ENCODE results near the gene COL23A1. TPM values are rescaled to one million over a fixed set of nuclear protein-coding genes. Genes with fewer than 3 reads are reported as not detected.

Gene COL23A1
- total RNA-seq, 2 experiments from 2014 or later, result 0.63 to 0.68 TPM

GRCh38 chr5:178213003-178213461 is 377.2 kb downstream of the COL23A1 start:
- Mint-ChIP-seq H3K36me3 (ENCODE audit: low read depth) (peaks cover 81% of the 10 kb centered on the region), H3K27ac (no peak overlapping the region), H3K4me3 (no peak overlapping the region), H3K9me3 (ENCODE audit: insufficient read depth) (no peaks in the 10 kb centered on the region), H3K27me3 (ENCODE audit: low read depth) (no peaks in the 10 kb centered on the region), H3K4me1 (ENCODE audit: low read depth) (peaks cover 37% of the 10 kb centered on the region)
- ATAC-seq (no peak), DNase-seq (no peak)
- POLR2A ChIA-PET, result interaction anchor here (0.7 to 1.4 kb wide), 3 partner anchors 9 to 69 kb away, joined by 3 to 6 read pairs (median 4); partner anchors contain the start of gene HNRNPAB
- CTCF ChIA-PET, result interaction anchor here (1.4 kb wide), 1 partner anchor 22 kb away, joined by 4 read pairs; no protein-coding TSS in a partner anchor

DNA sequence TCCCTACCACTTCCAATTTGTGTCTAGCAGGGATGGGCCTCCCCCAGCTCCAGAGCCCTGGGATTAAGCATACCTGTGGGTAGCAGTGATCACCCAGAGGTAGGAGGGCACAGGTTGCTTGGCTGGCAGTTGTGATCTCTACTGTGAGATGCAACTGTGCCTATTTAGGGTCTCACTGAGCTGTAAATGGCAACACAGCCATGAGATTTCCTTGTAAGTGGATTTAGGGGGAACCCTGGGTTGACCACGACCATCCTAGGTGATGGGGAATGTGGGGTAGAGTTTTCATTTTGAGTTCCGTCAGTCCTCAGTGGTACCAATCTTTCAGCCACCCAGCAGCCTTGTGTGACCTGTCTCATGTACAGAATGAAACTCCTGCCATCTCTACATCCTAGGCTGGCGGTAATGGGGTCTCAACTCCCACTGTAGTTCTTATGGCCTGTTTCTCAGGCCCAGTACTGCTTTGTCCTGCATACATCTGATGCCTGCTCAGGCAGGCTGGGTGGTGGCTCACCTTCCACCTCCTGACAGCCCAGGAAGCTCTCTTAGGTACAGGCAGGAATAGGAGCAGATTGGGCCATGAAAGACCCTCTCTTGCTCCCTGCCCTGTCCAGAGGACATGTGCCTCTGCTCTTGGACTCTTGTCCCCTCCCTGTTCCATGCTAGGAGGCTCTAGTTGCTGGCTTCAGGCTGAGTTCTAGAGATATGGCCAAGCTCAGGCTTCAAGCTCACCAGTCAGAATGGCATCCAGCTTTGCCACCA is 377.8 kb downstream of the COL23A1 start:
- no peaks in the 10 kb centered on the region for H3K27me3 Mint-ChIP-seq (ENCODE audit: low read depth)
- DNase-seq, result no peak
- H3K36me3 Mint-ChIP-seq (ENCODE audit: low read depth), result peaks cover 86% of the 10 kb centered on the region
- peak overlapping the region; percentile 64 for H3K27ac Mint-ChIP-seq
- no peak overlapping the region for H3K4me3 Mint-ChIP-seq
- CTCF ChIA-PET, result interaction anchor here (1.4 kb wide), 1 partner anchor 23 kb away, joined by 4 read pairs; no protein-coding TSS in a partner anchor
- peaks cover 43% of the 10 kb centered on the region for H3K4me1 Mint-ChIP-seq (ENCODE audit: low read depth)
- H3K9me3 Mint-ChIP-seq (ENCODE audit: insufficient read depth), result no peaks in the 10 kb centered on the region
- ATAC-seq, result no peak
- POLR2A ChIA-PET, result interaction anchor here (0.6 to 1.2 kb wide), 3 partner anchors 12 to 92 kb away, joined by 3 to 4 read pairs (median 3); no protein-coding TSS in a partner anchor

DNA sequence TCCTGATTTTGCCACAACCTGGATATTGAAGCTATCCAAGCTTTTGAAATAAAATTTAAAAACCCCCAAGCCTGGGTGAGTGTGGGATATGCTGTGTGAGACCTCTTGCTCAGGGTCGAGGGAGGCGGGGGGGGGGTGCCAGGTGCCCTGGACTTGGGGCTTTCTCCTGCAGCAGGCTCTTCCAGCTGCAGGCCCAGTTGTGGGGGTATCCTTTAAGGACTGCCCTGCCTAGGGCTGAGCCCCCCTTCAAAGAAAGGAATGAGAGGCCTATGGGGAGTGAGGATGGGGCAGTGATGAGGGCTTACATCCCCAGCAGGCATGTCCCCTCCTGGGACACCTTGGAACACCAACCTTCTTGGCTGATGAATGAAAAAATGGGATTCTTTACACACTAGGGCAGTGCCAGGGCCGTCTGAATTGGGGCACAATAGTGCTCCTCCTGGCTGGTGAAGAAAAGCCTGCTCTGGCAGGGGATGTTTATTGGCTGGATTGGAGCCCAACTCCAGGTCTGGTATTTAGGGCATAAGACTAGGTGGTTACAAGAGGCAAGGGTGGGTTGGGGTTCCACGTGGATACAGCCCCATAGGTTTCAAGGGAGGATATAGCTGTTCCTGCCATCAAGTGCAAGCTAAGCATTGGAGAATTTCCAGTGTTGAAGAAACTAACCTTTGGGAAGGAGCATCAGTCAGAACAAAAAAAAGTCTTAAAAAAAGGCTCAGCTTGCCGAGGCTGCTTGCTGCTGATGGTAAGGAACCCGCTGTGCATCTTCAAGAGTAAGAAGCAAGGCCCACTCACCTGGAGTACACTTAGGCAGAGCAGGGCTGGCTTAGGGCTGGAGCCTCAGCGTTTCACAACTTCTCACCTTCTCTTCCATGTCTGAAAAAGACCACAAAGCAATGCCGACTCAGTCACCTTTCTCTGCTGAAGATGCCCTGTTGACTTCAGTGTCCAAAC is 378.8 kb downstream of the COL23A1 start:
- H3K4me1 Mint-ChIP-seq (ENCODE audit: low read depth), result peaks cover 49% of the 10 kb centered on the region
- no peaks in the 10 kb centered on the region for H3K9me3 Mint-ChIP-seq (ENCODE audit: insufficient read depth)
- CTCF ChIA-PET, result no interaction called here
- ATAC-seq (no peak), DNase-seq (no peak)
- no peaks in the 10 kb centered on the region for H3K27me3 Mint-ChIP-seq (ENCODE audit: low read depth)
- peak overlapping the region; percentile 67 for H3K27ac Mint-ChIP-seq
- peak overlapping the region; percentile 31 for H3K4me3 Mint-ChIP-seq
- H3K36me3 Mint-ChIP-seq (ENCODE audit: low read depth), result peaks cover 90% of the 10 kb centered on the region
- POLR2A ChIA-PET, result interaction anchor here (0.6 kb wide), 1 partner anchor 91 kb away, joined by 3 read pairs; no protein-coding TSS in a partner anchor

DNA sequence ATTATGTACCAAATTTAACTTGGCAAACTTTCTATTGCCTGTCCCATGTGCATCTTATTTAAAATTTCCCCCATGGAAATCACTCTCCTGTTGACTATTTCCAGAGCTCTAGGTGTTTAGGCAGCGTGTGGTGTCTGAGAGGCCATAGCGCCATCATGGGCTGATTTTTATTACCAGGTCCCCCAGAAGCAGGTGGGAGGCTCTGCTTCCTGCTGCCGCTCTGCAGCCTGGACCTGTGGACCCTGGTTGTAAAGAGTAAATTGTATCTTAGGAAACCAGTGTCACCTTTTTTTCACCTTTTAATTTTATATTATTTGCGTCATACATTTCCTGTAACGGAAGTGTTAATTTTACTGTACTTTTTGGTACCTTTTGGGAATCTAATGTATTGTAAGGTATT is 379.5 kb downstream of the COL23A1 start:
- Mint-ChIP-seq H3K27me3 (ENCODE audit: low read depth) (no peaks in the 10 kb centered on the region), H3K9me3 (ENCODE audit: insufficient read depth) (no peaks in the 10 kb centered on the region), H3K27ac (peak overlapping the region; percentile 15), H3K36me3 (ENCODE audit: low read depth) (peaks cover 93% of the 10 kb centered on the region), H3K4me1 (ENCODE audit: low read depth) (peaks cover 49% of the 10 kb centered on the region), H3K4me3 (no peak overlapping the region)
- ChIA-PET POLR2A (no interaction called here), CTCF (no interaction called here)
- DNase-seq (no peak), ATAC-seq (no peak)

GRCh38 chr5:178210073-178210535 is 380.1 kb downstream of the COL23A1 start:
- no peaks in the 10 kb centered on the region for H3K9me3 Mint-ChIP-seq (ENCODE audit: insufficient read depth)
- DNase-seq, result no peak
- POLR2A ChIA-PET, result interaction anchor here (1.1 to 1.3 kb wide), 2 partner anchors 21 to 91 kb away, joined by 3 to 5 read pairs; no protein-coding TSS in a partner anchor
- ATAC-seq, result no peak
- H3K4me3 Mint-ChIP-seq, result no peak overlapping the region
- peak overlapping the region; percentile 64 for H3K27ac Mint-ChIP-seq
- no peaks in the 10 kb centered on the region for H3K27me3 Mint-ChIP-seq (ENCODE audit: low read depth)
- CTCF ChIA-PET, result no interaction called here
- peaks cover 94% of the 10 kb centered on the region for H3K36me3 Mint-ChIP-seq (ENCODE audit: low read depth)
- H3K4me1 Mint-ChIP-seq (ENCODE audit: low read depth), result peaks cover 49% of the 10 kb centered on the region

- Mint-ChIP-seq H3K9me3 (ENCODE audit: insufficient read depth) (no peaks in the 10 kb centered on the region), H3K27me3 (ENCODE audit: low read depth) (no peaks in the 10 kb centered on the region), H3K36me3 (ENCODE audit: low read depth) (peaks cover 89% of the 10 kb centered on the region), H3K4me1 (ENCODE audit: low read depth) (peaks cover 49% of the 10 kb centered on the region), H3K4me3 (no peak overlapping the region), H3K27ac (peak overlapping the region; percentile 60)
- POLR2A ChIA-PET, result interaction anchor here (1.1 to 1.3 kb wide), 2 partner anchors 22 to 90 kb away, joined by 3 to 5 read pairs; no protein-coding TSS in a partner anchor
- no peak for DNase-seq
- CTCF ChIA-PET, result no interaction called here
- ATAC-seq, result no peak
Observed at GRCh38 chr5:178209334-178210072, 380.7 kb downstream of the COL23A1 start.

GRCh38 chr5:178208540-178209227 is 381.5 kb downstream of the COL23A1 start:
- CTCF ChIA-PET, result no interaction called here
- no peak for ATAC-seq
- H3K36me3 Mint-ChIP-seq (ENCODE audit: low read depth), result peaks cover 86% of the 10 kb centered on the region
- peak overlapping the region; percentile 55 for H3K27ac Mint-ChIP-seq
- peaks cover 2% of the 10 kb centered on the region for H3K27me3 Mint-ChIP-seq (ENCODE audit: low read depth)
- DNase-seq, result no peak
- POLR2A ChIA-PET, result interaction anchor here (1.3 kb wide), 1 partner anchor 23 kb away, joined by 5 read pairs; no protein-coding TSS in a partner anchor
- peaks cover 47% of the 10 kb centered on the region for H3K4me1 Mint-ChIP-seq (ENCODE audit: low read depth)
- no peak overlapping the region for H3K4me3 Mint-ChIP-seq
- no peaks in the 10 kb centered on the region for H3K9me3 Mint-ChIP-seq (ENCODE audit: insufficient read depth)

GRCh38 chr5:178207917-178208280 is 382.3 kb downstream of the COL23A1 start:
- ATAC-seq (no peak), DNase-seq (no peak)
- peaks cover 45% of the 10 kb centered on the region for H3K4me1 Mint-ChIP-seq (ENCODE audit: low read depth)
- H3K27ac Mint-ChIP-seq, result peak overlapping the region; percentile 21
- peak overlapping the region; percentile 89 for H3K4me3 Mint-ChIP-seq
- H3K36me3 Mint-ChIP-seq (ENCODE audit: low read depth), result peaks cover 79% of the 10 kb centered on the region
- peaks cover 2% of the 10 kb centered on the region for H3K27me3 Mint-ChIP-seq (ENCODE audit: low read depth)
- ChIA-PET CTCF (no interaction called here), POLR2A (interaction anchor here (3.9 kb wide), 1 partner anchor 8 kb away, joined by 21 read pairs; no protein-coding TSS in a partner anchor)
- no peaks in the 10 kb centered on the region for H3K9me3 Mint-ChIP-seq (ENCODE audit: insufficient read depth)

- peaks cover 47% of the 10 kb centered on the region for H3K4me1 Mint-ChIP-seq (ENCODE audit: low read depth)
- peak overlapping the region; percentile 89 for H3K4me3 Mint-ChIP-seq
- no peaks in the 10 kb centered on the region for H3K9me3 Mint-ChIP-seq (ENCODE audit: insufficient read depth)
- DNase-seq (no peak), ATAC-seq (no peak)
- H3K36me3 Mint-ChIP-seq (ENCODE audit: low read depth), result peaks cover 73% of the 10 kb centered on the region
- peak overlapping the region; percentile 76 for H3K27ac Mint-ChIP-seq
- ChIA-PET POLR2A (interaction anchor here (3.9 kb wide), 1 partner anchor 9 kb away, joined by 21 read pairs; no protein-coding TSS in a partner anchor), CTCF (interaction anchor here (0.6 to 1.6 kb wide), 2 partner anchors 28 to 131 kb away, joined by 3 to 6 read pairs; no protein-coding TSS in a partner anchor)
- H3K27me3 Mint-ChIP-seq (ENCODE audit: low read depth), result peaks cover 2% of the 10 kb centered on the region
Observed at GRCh38 chr5:178207183-178207916, 382.8 kb downstream of the COL23A1 start.

All from activated CD8-positive, alpha-beta T cell treated with anti-CD3 and anti-CD28 coated beads, Interleukin-2, amount 10 ng/mL, durations not matched to agents 7 days and 5 days (primary cell).